Measurements from ENCODE around the gene DGLUCY.
A peak's percentile ranks its signal among the peaks of the same experiment; 100 is the strongest.
"Not testable (repeated sequence)": the region's sequence is repeated elsewhere in the genome, so short reads cannot be mapped to it uniquely, and the experiment has no call there.

DGLUCY gene, protein sequence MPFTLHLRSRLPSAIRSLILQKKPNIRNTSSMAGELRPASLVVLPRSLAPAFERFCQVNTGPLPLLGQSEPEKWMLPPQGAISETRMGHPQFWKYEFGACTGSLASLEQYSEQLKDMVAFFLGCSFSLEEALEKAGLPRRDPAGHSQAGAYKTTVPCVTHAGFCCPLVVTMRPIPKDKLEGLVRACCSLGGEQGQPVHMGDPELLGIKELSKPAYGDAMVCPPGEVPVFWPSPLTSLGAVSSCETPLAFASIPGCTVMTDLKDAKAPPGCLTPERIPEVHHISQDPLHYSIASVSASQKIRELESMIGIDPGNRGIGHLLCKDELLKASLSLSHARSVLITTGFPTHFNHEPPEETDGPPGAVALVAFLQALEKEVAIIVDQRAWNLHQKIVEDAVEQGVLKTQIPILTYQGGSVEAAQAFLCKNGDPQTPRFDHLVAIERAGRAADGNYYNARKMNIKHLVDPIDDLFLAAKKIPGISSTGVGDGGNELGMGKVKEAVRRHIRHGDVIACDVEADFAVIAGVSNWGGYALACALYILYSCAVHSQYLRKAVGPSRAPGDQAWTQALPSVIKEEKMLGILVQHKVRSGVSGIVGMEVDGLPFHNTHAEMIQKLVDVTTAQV

DNA sequence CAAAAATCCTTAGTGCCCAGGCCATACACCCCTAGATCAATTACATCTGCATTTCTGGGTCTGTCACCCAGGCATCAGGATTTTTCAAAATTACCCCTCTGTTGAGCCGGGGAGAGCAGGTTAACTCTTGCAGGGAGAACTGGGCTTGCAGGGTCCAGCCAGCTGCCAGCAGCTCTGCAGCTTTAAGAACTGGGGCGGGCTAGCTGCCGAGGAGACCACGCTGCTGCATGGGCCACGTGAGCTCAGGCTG lies at the start of gene DGLUCY:
DGLUCY (plus strand) TSS at position 245 of the 250 bp plus-strand sequence. CDS start 46,222 bp downstream, outside the sequence.
- peak within 1 kb of the TSS; percentile 47 to 62 (median 55) for H3K4me3 ChIP-seq
- peak within 1 kb of the TSS; percentile 66 to 99 (median 94) for H3K27ac ChIP-seq

DNA sequence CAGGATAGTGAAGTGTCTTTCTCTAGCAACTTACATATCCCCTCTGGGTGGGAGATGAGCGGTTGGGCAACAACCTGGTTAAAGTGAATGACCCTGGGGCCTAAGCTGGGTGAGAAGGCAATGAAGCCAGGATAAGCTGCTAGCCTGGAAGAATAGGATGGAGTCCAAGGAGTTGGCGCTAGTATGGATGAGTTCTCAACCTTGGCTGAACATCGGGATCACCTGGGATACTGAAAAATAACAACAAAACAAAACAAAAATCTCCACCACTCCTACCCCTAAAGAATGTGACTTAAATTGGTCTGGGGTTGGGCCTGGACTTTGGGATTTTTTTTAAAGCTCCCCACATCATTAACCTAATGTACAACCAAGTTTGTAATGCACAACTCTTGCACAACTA lies 48.6 kb upstream of the DGLUCY start:
- H3K27ac ChIP-seq, result peak overlapping the region in 4 of 21 experiments; percentile 19 to 62 (median 43)

DNA sequence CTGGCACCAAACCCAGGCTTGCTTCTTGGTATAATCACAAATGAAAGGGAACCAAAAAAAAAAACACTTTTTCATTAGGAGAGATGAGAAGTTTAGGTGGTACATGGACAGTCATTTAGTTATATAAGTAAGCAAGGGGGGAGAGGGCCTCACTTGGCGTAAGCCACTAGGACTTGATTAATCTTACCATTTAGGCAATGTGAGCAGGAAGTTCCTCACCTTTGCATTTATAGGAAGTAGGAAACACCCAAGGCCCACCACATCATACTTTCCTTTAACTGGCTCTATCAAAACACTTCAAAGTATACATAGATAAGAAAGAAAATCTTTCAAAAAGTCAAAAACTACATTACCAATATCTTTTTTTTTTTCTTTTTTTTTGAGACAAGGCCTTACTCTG lies 46.7 kb upstream of the DGLUCY start:
- peak overlapping the region in 5 of 21 experiments; percentile 2 to 45 (median 20) for H3K27ac ChIP-seq
- no peak overlapping the region for H3K4me3 ChIP-seq

More for the DNA sequence above, 48.6 kb upstream of the DGLUCY start:
- H3K4me3 ChIP-seq, result no peak overlapping the region

DNA sequence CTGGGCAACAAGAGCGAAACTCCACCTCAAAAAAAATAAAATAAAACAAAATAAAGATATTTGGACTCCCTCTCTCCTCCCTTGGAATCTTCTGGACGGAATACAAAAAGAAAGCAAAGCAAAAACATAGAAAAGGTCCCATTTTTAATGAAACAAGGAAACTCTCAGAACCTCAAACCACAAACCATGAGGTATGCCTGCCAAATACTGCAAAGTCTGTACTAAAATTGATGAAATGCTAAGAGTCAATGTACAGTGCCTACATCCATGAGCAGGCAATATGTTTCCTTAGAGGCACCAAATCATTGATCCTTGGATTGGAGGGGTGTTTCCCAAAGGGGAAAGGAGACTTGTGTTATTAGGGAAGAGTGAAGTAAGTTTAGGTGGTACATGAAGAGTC lies 45.2 kb upstream of the DGLUCY start:
- Histone ChIP-seq H3K4me3 (no peak overlapping the region), H3K27ac (peak overlapping the region in 1 of 21 experiments; percentile 45)

DNA sequence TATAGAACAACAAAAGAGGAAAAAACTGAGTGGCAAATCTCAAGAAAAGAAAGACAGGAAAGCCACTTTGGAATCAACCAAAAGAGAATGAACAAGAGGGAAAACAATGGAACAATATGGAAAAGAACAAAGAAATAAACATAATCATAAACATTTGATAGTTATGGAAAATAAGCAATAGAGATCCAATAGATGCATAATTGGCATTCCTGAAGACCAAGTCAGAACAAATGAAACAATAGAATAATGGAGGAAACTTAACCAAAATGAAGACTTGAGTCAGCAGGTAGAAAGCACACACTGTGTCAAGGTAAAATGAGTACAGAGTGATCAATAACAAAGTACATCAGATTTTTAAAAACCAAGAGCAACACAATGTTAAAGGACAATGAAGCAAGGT lies 43.3 kb upstream of the DGLUCY start:
- no peak overlapping the region for H3K4me3 ChIP-seq

DNA sequence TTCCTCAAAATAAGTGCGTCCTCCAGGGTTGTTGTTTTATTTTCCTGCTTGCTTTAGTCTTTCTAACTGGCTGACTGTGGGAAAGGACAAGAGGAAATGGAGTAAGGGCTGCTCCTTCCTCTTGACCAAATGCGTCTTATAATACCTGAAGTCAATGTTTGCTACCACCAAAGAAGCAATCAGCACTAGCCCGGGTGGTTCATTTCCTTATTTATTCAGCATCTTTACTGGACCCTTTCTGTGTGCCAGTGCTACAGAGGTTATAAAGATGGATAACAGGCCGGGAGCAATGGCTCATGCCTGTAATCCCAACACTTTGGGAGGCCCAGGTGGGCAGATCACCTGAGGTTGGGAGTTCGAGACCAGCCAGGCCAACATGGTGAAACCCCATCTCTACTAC lies 38.3 kb upstream of the DGLUCY start:
- Histone ChIP-seq H3K4me3 (no peak overlapping the region), H3K27ac (no peak overlapping the region)

More for the DNA sequence above, 43.3 kb upstream of the DGLUCY start:
- H3K27ac ChIP-seq, result no peak overlapping the region

DNA sequence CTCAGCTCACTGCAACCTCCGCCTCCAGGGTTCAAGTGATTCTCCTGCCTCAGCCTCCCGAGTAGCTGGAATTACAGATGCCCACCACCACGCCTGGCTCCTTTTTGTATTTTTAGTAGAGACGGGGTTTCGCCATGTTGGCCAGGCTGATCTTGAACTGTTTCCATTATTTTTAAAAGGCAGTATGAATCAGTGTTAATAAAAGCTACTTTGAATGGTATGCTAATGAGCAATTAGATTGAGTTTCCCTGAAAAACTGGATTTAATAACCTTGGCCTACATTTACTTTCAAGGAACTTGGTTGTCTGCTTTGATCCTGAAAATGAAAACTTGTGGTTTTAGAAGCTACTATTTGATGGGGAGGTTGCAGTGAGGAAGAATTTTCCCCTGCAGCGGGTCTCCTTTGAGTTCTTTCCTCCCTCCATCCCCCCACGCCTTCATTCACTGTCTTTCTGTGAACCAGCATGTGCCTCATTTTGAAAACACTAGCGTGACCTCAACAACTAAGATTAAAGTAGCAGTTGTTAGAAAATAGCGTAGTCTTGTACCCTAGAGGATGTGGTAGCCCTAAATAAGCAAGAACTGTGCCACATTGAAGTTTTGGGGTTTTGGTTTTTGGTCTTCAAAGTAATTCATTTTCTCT lies 35.7 kb upstream of the DGLUCY start:
- no peak overlapping the region for H3K27ac ChIP-seq
- no peak overlapping the region for H3K4me3 ChIP-seq

DNA sequence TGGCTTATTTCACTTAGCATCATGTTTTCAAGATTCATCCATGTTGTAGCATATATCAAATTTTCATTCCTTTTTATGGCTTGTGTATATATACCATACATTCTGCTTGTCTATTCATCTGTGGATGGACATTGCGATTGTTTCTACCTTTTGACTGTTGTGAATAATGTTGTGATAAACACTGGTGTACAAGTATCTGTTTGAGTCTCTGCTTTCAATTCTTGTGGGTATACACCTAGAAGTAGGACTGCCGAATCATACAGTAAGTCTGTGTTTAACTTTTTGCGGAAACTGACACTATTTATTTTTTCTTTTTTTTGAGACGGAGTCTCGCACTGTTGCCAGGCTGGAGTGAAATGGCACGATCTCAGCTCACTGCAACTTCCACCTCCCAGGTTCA lies 33.8 kb upstream of the DGLUCY start:
- Histone ChIP-seq H3K4me3 (no peak overlapping the region), H3K27ac (no peak overlapping the region)

DNA sequence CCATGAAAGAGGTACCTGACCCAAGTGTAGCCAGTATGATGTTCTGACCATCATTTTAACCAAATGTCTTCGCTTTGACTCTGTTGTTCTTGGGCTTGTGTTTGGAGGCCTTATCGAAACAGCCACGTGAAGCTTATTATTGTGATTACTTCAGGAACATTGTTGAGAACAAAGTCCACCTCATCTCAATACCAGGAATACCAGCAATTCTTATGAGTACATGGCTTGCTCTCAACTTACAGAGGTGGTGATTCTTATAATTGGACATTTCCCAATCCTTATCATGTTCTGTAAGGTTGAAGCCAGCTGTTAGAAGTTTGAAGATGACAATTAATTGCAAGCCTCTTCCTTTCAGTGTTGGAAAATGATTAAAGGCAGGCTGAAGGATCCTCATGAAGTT lies 31.6 kb upstream of the DGLUCY start:
- H3K27ac ChIP-seq, result no peak overlapping the region
- H3K4me3 ChIP-seq, result no peak overlapping the region

DNA sequence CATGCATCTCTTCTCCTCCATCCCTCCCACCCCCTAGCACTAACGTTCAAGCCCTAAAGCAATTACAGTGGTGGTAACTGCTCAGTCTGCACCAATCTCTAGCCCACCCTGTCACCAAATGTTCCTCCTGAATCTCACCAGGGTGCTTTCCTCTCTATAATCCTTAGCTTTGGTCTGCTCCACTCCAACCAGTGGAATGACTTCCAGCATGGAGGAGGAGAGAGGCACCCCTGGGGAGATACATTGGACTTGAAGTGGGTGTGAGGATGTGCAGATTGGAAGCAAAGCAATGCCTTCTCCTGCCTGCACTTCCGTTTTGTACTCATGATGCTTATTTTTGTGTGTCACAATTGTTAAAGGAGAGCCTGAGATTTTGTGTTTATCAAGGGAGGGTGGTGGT lies 29.4 kb upstream of the DGLUCY start:
- H3K27ac ChIP-seq, result no peak overlapping the region

DNA sequence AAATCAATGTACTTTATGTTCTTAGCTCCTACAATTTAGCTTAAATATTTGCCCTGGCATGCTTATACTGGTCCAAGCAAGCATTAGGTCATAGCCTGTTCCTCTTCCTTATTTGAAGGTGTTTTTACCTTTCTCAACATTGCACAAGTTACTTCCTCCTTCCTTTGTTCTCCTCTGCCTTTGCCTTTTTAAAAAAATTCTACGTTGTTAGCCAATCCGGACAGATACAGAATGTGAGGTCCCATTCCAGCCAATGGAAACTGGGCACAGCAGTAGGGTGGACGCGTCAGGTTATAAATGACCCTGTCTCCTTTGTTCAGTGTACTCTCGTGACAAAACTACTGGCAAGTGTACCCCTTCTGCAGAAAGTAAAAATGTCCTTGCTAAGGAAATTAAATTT lies 26.4 kb upstream of the DGLUCY start:
- H3K27ac ChIP-seq, result peak overlapping the region in 2 of 21 experiments; percentile 17 to 60
- not testable (repeated sequence) for H3K4me3 ChIP-seq

More for the DNA sequence above, 29.4 kb upstream of the DGLUCY start:
- H3K4me3 ChIP-seq, result no peak overlapping the region

DNA sequence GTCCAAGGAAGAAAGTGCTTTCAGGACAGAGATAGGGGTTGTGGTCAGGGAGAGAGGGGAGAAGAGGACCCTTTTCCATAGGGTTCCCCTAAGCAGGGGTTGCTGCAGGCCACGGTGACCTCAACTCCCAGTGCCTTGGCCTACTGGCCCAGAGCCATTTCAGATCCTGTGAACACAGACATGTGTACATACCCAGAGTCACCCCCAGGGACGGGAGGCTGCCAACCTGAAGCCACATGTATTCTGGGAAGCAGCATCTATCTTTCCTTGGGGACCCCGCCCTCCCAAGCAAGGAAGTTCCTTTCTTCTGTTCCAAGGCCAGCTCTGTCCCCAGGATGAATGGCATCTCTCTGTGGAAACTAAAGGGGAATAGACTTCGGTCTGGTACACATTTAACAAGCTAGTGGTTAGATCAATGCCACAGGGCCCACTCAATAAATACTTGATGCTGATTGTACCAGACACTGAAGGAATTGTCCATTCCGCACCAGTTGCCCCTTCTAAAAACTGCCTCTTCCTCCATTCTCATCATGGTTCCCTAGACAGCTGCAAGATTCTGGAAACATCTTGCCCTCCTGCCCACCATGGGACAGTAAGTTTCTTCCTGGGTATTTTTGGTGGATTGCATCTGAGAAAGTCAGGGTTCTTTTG lies 25.2 kb upstream of the DGLUCY start:
- no peak overlapping the region for H3K4me3 ChIP-seq
- peak overlapping the region in 2 of 21 experiments; percentile 7 to 17 for H3K27ac ChIP-seq

DNA sequence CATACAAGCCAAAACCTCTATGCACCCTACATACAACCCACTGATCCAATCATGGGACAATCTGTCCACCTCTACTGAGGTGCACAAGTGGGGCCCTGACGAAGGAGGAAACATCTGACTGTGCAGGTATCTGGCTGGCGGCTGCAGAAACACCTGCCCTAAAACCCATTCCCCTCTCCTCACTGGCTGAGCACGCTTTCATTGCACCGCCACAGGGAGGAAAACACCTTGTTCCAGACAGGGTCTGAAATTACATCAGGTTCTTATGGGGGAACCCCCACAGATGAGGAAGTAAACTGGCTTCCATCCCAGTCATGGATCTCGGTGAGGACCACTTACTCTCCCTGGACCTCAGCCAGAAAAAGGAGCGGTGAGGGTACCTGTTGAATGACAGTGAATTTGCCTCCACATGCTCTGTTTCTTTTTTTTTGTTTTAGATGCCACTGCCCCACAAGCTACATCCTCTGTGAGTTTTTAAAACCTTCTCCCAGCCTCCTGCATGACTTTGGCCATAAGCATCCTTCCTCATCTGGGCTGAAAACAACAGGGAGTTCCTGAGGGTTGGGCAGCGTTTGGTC lies 23.8 kb upstream of the DGLUCY start:
- H3K27ac ChIP-seq, result no peak overlapping the region
- H3K4me3 ChIP-seq, result no peak overlapping the region

DNA sequence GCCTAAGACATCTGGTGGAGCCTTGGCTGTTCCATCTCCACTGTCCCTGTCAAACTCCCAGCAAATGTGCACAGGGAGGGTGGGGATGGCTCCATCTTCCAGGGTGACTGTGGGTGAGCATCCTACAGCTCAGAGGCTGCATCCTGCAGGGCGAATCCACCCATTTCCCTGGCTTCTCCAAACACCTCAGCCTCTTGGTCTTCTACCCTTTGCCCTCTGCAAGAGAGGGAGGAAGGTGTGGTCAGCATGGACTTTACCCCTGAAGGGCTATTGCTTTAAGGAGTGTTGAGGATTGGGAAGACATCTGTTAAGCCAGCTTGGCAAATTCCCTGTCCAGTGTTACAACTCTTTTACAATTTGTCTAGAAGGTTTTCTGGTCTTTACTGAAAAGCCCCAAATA lies 23.1 kb upstream of the DGLUCY start:
- Histone ChIP-seq H3K27ac (no peak overlapping the region), H3K4me3 (no peak overlapping the region)

DNA sequence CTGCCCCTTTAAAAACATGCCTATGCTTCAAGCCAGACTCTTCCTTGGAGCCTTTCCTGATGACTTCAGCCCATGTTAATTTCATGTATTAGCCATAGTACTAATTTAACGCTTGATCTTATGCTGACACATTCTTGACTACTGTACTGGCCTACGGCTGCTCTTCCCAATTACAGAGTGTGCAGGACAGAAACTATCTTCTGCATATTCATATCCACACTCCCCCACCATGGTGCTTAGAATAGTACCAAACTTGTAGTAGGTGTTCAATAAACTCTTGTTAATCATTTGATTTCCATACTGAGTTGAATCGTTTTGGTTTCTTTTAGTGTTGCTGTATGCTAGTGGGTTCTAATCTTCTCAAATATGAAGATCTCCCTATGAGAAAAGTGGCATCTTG lies 21.8 kb upstream of the DGLUCY start:
- no peak overlapping the region for H3K27ac ChIP-seq
- H3K4me3 ChIP-seq, result no peak overlapping the region

DNA sequence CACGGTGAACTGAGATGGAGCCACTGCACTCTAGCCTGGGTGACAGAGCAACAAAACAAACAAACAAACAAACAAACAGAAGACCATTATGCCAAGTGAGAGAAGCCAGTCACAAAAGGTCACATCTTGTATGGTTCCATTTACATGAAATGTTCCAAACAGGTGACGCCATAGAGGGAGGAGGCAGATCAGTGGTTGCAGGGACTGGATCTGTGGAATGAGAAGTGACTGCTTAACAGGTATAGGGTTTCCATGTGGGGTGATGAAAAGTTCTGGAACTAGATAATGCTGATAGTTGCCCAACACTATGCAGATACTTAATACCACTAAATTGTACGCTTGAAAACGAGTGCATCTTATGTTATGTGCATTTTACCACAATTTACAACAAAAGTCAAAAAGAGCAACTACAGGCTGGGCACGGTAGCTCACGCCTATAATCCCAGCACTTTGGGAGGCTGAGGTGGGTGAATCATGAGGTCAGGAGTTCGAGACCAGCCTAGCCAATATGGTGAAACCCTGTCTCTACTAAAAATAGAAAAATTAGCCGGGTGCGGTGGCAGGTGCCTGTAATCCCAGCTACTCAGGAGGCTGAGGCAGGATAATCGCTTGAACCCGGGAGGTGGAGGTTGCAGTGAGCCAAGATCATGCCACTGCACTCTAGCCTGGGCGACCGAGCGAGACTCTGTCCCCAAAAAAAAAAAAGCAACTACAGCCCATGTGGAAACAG lies 20.0 kb upstream of the DGLUCY start:
- H3K4me3 ChIP-seq, H3K27ac ChIP-seq: not testable (repeated sequence)

DNA sequence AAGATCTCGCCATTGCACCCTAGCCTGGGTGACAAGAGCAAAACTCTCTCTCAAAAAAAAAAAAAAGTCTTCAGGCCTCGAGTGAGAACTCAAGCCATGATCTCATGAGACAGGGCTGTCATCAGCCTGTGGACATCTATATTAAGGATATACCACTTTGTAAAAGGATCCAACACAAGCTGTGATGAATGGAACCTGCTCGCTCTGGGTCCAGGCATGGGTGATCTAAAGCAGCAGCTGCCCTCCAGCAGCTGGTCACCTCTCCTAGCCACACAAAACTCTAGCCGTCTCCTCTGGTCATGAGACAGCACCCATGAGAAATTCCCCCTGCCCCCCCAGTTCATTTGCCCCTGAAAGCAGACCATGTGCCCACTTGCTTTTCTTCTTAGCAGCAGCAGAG lies 19.1 kb upstream of the DGLUCY start:
- H3K4me3 ChIP-seq, result no peak overlapping the region
- H3K27ac ChIP-seq, result no peak overlapping the region

DNA sequence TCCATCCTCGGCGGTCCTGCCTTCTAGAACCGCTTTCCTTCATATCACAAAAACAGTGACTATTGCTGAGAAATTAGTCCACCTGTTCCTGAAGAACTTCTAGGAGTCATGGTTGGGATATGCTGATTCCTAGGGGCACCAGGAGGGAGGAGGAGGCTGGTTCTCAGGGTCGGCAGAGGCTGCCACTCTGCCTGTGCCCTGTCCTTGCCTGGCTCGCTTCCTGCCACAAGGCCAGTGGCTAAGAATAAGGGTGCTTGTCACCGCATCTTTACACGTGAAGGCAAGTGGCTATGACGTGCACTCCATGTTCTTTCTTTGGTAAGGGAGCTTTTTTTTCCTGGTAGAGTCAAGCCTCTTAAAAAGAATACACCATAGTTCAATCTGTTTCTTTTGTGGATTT lies 18.7 kb upstream of the DGLUCY start:
- no peak overlapping the region for H3K4me3 ChIP-seq
- no peak overlapping the region for H3K27ac ChIP-seq

DNA sequence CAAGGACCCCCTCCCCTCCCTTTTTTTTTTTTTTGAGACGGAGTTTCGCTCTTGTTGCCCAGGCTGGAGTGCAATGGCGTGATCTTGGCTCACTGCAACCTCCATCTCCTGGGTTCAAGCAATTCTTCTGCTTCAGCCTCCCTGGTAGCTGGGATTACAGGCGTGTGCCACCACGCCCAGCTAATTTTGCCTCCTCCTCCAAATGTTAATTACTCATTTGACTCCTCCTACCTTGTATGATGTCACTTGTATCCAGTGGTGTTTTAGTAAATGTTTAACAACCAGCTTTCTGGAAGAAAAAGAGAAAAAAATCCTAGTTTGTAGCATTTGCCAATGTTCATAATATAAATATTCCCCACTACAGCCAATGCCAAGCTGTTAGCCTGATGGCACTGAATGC lies 16.2 kb upstream of the DGLUCY start:
- H3K4me3 ChIP-seq, H3K27ac ChIP-seq: not testable (repeated sequence)

DNA sequence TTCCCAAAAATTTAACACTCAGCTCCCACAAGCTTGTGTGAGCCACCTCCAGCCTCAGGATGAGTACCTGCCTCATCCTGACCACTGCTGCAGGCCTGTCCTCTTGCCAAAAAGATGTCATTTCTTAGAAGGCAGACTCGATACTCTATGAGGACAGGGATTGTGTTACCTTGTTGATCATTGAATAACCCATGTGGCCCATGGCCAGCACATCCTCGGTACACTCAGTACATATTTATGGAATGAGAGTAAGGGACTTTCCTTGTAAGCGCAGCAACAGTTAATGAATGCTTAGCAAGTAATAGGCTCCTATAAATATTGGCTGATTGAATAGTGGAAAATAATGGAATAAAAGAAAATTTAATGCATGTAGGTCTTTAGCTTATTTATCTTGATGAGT lies 15.3 kb upstream of the DGLUCY start:
- H3K27ac ChIP-seq, result no peak overlapping the region
- no peak overlapping the region for H3K4me3 ChIP-seq
